ENCODE measurements around the gene MS4A4A. TPM values are rescaled to one million over a fixed set of nuclear protein-coding genes. Genes with fewer than 3 reads are reported as not detected.
A peak's percentile ranks its signal among the peaks of the same experiment; 100 is the strongest.

MS4A4A gene
- total RNA-seq, 4 donors from 2014 or later = 12.3 to 64.6 (median 19.3) TPM

- DNase-seq (ENCODE audit: extremely low spot score) = no peak
- TF ChIP-seq CTCF (IDR thresholded peaks at IDR 0.05) (no peak), POLR2A (IDR thresholded peaks at IDR 0.05; ENCODE audit: low read depth) (no peak), EP300 (IDR thresholded peaks at IDR 0.05) (no peak), POLR2AphosphoS5 (IDR thresholded peaks at IDR 0.05) (no peak)
- Histone ChIP-seq H3K9me3 (peaks cover 0 to 43% (median 11%) of the 10 kb centered on the region in 4 donors), H3K36me3 (no peaks in the 10 kb centered on the region), H3K27ac (replicated peaks in 1 of 4) (no peak overlapping the region), H3K4me1 (no peaks in the 10 kb centered on the region), H3K4me3 (no peak overlapping the region), H3K27me3 (no peaks in the 10 kb centered on the region)
- intact Hi-C loops (cut with DNase I) = no loop called here
These were observed 40.6 kb downstream of the MS4A4A start for GRCh38 chr11:60321051-60321450.

DNA sequence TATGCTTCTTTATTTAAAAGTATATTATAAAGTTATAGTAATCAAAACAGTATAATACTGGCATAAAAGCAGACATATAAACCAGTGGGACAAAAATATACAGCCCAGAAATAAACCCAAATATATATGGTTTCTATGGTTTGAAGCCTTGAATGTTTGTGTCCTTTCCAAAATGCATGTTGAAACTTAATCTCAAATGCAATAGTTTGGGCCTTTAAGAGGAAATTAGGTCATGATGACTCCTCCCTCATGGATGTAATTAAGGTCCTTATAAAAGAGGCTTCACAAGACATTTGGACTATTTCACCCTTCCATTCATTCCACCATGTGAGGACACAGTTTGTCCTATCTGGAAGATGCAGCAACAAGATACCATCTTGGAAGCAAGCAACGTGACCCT lies 46.5 kb downstream of the MS4A4A start, which contains the start of gene MS4A6E:
TSS of gene MS4A6E (plus strand) at position 301 of the 400 bp plus-strand sequence. CDS start 7,641 bp downstream, outside the sequence.
- no peaks in the 10 kb centered on the region for H3K27me3 ChIP-seq
- intact Hi-C loops (cut with DNase I) = no loop called here
- H3K4me3 ChIP-seq = no peak within 1 kb of the TSS
- TF ChIP-seq POLR2A (IDR thresholded peaks at IDR 0.05; ENCODE audit: low read depth) = no peak
- no peak for TF ChIP-seq EP300 (IDR thresholded peaks at IDR 0.05)
- no peak for TF ChIP-seq CTCF (IDR thresholded peaks at IDR 0.05)
- no peak for TF ChIP-seq POLR2AphosphoS5 (IDR thresholded peaks at IDR 0.05)
- H3K36me3 ChIP-seq = no peaks in the 10 kb centered on the region
- H3K4me1 ChIP-seq = no peaks in the 10 kb centered on the region
- WGBS = 30% methylated on average over 1 of the region's 1 CpG
- peaks cover 0 to 31% (median 3%) of the 10 kb centered on the region in 4 donors for H3K9me3 ChIP-seq
- DNase-seq (ENCODE audit: extremely low spot score) = no peak
- H3K27ac ChIP-seq (replicated peaks in 1 of 4) = no peak within 1 kb of the TSS

DNA sequence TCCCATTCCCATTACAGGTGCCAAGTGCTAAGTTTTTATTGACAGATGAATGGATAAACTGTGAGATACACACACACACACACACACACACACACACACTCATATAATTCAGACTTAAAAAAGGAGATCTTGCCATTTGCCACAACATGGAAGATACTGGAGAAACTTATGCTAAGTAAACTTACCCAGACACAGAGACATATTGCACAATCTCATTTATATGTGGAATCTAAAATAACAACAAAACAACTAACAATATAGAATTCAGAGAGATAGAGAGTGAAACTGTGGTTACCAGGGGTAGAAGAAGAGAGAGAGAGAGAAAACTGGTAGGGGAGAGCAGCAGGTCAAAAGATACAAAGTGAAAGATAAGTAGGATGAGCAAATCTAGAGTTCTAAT lies 48.0 kb downstream of the MS4A4A start:
- intact Hi-C loops (cut with DNase I) = no loop called here
- H3K36me3 ChIP-seq = no peaks in the 10 kb centered on the region
- H3K4me3 ChIP-seq = no peak overlapping the region
- TF ChIP-seq POLR2AphosphoS5 (IDR thresholded peaks at IDR 0.05) = no peak
- no peak for TF ChIP-seq POLR2A (IDR thresholded peaks at IDR 0.05; ENCODE audit: low read depth)
- no peak for TF ChIP-seq EP300 (IDR thresholded peaks at IDR 0.05)
- H3K27ac ChIP-seq (replicated peaks in 1 of 4) = no peak overlapping the region
- H3K27me3 ChIP-seq = no peaks in the 10 kb centered on the region
- no peaks in the 10 kb centered on the region for H3K4me1 ChIP-seq
- peaks cover 0 to 22% (median 3%) of the 10 kb centered on the region in 4 donors for H3K9me3 ChIP-seq
- DNase-seq (ENCODE audit: extremely low spot score) = no peak

- Histone ChIP-seq H3K4me3 (no peak overlapping the region), H3K36me3 (no peaks in the 10 kb centered on the region), H3K27me3 (no peaks in the 10 kb centered on the region), H3K27ac (replicated peaks in 1 of 4) (no peak overlapping the region), H3K9me3 (peaks cover 0 to 5% (median 0%) of the 10 kb centered on the region in 4 donors), H3K4me1 (no peaks in the 10 kb centered on the region)
- intact Hi-C loops (cut with DNase I) = no loop called here
- WGBS = 45% methylated on average over 3 of the region's 3 CpGs
- DNase-seq (ENCODE audit: extremely low spot score) = no peak
- no peak for TF ChIP-seq EP300 (IDR thresholded peaks at IDR 0.05)
- TF ChIP-seq CTCF (IDR thresholded peaks at IDR 0.05) = no peak
- no peak for TF ChIP-seq POLR2A (IDR thresholded peaks at IDR 0.05; ENCODE audit: low read depth)
- no peak for TF ChIP-seq POLR2AphosphoS5 (IDR thresholded peaks at IDR 0.05)
These were observed 52.4 kb downstream of the MS4A4A start for GRCh38 chr11:60332846-60333245.

DNA sequence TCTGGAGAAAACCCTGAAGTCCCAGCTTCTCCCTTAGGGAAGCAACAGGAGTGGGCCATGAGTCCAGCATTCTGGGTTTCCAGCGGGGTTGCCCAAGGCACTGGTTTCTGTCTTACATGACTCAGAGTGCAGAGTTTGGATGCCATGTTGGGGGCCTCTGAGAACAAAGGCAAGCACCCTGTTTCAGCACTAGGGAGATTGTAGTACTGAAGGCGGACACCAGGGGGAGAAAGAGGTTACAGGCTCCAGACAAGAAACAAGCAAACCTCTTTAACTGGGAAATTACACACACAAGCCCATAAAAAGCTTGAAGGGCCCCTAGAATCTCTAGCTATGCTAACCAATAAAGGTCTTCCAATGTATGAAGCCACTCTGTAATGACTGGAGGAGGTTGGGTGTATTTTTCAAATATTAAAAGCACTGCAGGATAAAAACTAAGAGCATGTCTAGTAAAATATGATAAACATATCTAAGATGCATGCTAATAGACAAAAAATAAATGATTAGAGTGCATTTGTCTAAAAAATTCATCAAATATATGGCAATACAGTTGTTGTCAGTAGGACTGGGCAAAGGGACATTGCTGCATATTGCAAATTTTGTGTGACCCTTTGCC lies 53.6 kb downstream of the MS4A4A start:
- Histone ChIP-seq H3K27me3 (no peaks in the 10 kb centered on the region), H3K4me3 (no peak overlapping the region), H3K27ac (replicated peaks in 1 of 4) (no peak overlapping the region), H3K36me3 (no peaks in the 10 kb centered on the region), H3K9me3 (peaks cover 0 to 5% (median 0%) of the 10 kb centered on the region in 4 donors), H3K4me1 (no peaks in the 10 kb centered on the region)
- TF ChIP-seq POLR2A (IDR thresholded peaks at IDR 0.05; ENCODE audit: low read depth) (no peak), CTCF (IDR thresholded peaks at IDR 0.05) (peak; percentile 39 to 65 (median 43))
- intact Hi-C loops (cut with DNase I) = no loop called here
- no peak for DNase-seq (ENCODE audit: extremely low spot score)
- 39% methylated on average over 2 of the region's 2 CpGs for WGBS

Measured in esophagus muscularis mucosa (tissue), 4 donors.